GM19463 (cell line): ENCODE measurements around the gene RNF175.

Source experiments
- ATAC-seq: cut with Tn5 transposase; IDR thresholded peaks from one replicate; pipeline ENCODE4 v1.9.1; 2021; ENCODE audit warnings: mild to moderate bottlenecking, moderate library complexity; ENCODE audit not compliant: unreplicated experiment

Gene RNF175

GRCh38 chr4:153785910-153786721 lies 26.3 kb upstream of the RNF175 start:
- no peak for ATAC-seq

- ATAC-seq: no peak
Measured at GRCh38 chr4:153784166-153784699, 24.4 kb upstream of the RNF175 start.

GRCh38 chr4:153782581-153782980 lies 22.8 kb upstream of the RNF175 start:
- no peak for ATAC-seq

GRCh38 chr4:153781717-153782416 lies 22.0 kb upstream of the RNF175 start:
- ATAC-seq: no peak

- peak; percentile 13 for ATAC-seq
Measured at GRCh38 chr4:153781280-153781679, 21.5 kb upstream of the RNF175 start.

DNA sequence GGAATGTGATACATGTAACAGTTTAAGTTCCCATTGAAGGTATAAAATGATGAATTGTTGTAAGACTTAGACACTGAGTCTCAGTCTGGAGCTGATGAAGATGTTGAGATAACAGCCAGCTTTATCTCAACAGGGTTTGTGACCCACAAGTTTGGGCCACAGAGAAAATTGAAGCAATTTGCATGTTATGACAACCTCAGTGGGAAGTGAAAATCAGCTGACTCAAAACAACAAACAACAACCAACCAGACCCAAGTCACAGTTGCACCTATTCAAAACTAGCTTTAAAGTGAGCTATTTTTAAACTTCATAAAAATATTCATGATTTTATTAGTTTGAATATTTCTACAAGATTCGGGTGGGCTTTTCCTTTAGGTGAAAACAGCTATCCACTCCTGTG lies 21.1 kb upstream of the RNF175 start:
- ATAC-seq: peak; percentile 81

DNA sequence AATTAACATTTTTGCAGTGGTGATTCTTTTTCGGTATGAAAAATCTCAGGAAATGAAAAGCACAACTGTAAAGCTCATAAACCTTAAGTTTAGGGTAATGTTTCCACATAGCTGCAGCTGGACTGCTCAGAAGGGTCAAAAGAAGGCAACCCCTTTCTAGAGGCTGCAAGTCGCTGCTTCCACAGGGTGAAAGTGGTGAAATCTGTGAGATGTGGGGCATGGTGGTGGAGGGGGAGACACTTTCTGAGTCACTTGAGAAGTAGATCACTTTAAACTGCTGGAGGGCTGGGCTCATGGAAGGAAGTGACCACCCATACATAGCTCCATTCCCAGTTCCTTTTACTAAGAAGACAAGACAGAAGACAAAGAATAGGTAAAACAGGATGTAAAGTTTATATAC lies 20.4 kb upstream of the RNF175 start:
- ATAC-seq: no peak

DNA sequence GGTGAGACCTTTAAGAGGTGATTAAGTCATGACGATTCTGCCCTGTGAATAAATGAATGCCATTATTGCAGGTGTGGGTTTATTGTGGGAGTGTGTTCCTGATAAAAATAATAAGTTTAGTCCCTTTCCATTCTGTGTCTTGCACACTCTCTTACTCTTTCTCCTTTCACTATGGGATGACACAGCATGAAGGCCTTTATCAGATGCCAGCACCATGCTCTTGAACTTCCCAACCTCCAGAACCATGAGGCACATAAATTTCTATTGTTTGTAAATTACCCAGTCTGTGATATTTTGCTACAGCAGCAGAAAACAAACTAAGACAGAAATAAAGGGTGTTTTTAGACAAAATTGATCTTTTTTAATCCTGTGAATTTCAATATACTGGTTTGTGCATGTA lies 18.6 kb upstream of the RNF175 start:
- no peak for ATAC-seq

DNA sequence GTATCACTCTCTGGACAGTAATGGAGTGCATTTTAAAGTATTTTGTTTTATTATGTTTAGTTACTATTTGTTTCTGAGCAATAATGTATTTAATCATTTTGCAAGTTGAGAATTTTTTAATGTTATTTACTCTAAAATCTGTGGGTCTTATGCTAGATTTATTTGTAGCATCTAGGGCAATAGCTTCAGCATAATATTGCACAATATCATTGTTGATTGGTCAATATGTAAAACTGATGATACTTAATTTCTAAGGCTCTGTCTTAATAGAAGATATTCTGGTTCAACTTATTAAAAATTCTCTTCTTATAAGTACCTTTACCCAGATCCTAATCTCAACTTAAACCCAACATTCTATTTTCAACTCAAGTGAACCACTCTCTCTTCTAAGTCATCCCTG lies 17.6 kb upstream of the RNF175 start:
- no peak for ATAC-seq

DNA sequence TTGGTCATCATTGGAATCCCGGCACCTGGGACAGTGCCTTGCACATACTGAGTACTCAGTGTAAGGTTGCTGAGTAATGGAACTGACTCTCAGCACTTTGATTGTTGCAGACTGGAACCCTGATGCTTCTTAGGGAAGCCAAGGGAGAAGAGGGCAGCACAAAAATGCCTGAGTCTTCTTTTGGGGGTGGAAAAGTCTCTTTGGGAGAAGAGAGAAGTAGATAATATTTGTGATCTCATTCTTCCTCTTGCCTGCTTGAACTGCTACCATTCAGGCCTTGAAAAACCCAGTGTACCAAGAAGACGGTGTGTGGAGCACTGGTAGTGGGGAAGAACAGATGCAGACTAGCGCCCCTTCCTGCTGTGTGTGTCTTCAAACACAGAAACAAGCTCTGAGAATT lies 16.8 kb upstream of the RNF175 start:
- no peak for ATAC-seq

- ATAC-seq: no peak
Measured at GRCh38 chr4:153773236-153773690, 13.4 kb upstream of the RNF175 start.

- no peak for ATAC-seq
Measured at GRCh38 chr4:153771046-153771445, 11.2 kb upstream of the RNF175 start.

DNA sequence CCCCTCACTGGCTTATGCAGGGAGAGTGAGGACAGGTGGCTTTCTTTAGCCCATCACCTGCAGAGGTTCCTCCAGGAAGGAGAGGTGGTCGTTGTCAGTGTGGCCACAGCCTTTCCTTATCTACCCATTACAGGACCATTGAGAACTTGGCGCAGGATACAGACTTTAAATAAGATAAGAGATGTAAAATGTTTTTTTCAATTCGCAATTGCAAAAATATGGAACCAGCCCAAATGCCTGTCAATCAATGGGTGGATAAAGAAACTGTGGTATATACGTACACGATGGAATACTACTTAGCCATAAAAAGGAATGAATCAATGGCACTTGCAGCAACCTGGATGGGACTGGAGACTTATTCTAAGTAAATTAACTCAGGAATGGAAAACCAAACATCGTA lies 6.9 kb upstream of the RNF175 start:
- no peak for ATAC-seq

GRCh38 chr4:153765894-153766293 lies 6.1 kb upstream of the RNF175 start:
- no peak for ATAC-seq

DNA sequence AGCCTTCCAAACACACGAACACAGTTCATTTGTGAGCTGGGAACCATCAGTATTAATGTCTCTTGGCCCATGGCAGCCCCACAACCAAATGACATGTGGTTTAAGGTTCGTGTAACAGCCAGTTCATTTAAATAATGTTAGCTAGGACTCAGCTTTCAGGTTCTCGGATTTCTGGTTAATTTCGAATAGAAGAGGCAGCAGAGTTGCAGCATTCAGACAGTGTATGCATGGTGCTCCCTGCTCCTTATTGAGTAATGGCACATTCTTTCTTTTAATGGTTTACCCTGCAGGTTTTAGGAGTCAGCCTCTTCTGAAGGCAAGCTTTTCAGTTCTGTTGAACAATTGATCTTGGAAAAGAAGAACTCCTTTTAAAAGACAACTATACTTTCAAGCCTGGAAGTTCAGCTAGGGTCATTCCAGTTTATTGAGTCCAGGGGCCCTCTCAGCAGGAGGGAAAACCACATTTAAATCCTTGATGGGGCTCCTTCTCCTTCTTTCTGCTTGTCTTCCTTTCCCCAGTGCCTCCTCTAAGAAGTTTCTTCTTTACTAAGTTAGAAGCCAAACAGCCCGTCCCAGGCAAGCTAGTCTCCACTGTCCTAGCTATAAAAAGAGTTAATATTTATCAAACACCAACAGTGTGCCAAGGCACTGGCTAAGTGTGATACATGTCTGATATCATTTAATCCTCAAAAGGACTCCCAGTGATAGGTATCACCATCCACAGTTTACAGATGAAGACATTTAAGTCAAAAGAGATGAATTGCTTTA lies 5.0 kb upstream of the RNF175 start:
- no peak for ATAC-seq

- no peak for ATAC-seq
Measured at GRCh38 chr4:153763404-153763803, 3.6 kb upstream of the RNF175 start.

DNA sequence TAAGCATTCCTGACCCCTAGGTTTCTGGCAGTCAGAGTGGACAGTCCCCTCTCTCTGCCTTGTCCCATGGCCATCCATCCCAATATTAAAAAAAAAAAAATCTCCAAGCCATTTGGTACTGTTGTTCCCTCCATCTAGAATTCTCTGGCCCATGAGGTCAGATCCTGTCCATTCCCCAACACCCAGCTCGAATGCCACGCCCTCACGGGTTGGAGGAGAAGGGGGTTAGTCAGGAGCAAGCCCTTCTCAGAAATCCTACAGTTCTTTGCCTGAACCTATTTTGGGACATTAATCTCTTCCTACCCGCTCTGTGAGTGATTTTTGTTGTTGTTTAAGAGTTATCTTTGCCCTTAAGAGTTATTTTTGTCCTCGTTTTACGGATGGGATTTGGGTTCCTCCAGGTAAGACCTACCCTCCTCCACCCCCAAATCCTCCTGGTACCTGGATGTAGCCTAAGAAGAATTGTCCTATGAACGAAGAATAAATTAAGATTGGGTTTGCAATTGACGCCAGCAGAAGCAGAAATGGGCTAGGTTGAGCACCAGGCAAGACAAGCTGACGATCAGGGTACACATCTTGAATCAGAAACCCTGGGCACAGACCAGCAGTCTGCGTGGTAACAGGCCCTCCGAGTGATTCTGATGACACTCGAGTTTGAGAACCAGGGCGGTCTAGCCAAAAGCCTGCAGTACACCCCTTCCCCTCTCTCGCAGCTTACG lies 977 bp downstream of the RNF175 start:
- ATAC-seq: no peak

GRCh38 chr4:153758136-153758535 lies 1.7 kb downstream of the RNF175 start:
- ATAC-seq: no peak

DNA sequence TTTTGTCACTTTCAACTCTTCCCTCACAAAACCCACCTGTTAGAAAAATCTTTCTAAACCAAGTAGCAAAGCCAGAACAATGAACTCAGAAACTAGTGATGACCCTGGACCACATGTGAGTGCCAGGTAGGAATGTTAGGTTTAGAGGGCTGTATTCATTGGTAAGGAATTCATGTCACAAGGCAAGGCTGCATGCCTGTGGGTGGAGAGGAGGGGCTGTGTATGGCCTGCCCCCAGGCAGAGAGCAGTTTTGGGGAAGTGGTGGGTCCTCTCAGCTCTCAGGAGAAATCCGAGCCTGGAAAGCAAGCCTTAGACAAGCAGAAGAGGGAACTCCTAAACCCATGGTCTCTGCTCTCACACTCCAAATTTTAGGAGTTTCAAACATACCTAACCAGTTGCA lies 2.4 kb downstream of the RNF175 start:
- ATAC-seq: no peak

DNA sequence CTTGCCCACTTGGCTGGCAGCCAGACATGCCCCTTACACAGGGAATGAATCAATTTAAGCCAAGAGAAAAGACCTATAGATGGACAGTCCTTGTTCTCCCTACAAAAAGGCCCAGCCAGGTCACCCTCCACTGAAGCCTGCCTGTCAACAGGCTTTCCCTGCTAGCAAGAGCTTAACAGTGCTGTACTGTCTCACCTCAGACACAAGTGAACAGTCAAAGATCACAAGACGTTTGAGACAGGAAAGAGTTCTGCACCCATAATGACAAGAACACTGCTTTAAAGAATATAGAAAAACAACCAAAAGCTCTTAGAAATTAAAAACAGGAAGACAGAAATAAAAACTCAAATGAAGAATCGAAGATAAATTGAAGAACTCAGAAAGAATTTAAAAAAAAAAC lies 4.6 kb downstream of the RNF175 start:
- no peak for ATAC-seq
